ENCODE results near the gene DDO.

The DDO gene

DNA sequence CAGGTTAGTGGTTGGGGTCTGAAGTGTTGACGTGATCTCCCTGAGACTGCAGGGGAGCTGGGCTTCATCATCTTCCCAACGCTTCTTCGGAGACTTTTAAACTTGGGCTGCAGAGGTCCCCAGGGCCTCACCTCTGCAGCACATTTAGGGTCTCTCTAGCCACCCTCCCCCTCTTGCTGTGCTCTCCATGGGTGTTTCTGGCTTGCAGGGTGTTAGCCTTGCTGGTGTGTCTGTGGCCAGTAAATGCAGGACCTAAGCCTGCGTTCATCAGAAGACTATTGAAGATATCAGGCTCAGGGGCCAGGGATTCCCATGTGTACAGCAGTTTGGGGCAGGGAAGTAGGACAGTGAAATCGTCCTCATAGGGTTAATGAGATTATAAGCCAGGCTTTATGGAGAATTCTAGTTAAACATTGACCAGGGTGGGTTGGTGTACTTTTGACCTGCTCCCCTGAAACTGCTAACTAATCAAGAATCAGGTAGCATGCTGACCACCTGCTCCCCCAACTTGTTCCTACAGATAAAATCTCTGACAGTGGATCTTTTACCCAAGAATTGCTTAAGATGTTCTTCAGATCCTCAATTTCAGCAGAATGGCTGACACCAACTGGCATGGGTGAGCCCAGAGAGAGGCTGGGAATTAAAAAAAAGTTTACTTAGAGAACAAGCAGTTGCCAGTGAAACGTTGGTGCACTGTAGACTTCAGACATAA is 3.8 kb upstream of the DDO start:
- no peak for DNase-seq (ENCODE audit: low read depth)

DNA sequence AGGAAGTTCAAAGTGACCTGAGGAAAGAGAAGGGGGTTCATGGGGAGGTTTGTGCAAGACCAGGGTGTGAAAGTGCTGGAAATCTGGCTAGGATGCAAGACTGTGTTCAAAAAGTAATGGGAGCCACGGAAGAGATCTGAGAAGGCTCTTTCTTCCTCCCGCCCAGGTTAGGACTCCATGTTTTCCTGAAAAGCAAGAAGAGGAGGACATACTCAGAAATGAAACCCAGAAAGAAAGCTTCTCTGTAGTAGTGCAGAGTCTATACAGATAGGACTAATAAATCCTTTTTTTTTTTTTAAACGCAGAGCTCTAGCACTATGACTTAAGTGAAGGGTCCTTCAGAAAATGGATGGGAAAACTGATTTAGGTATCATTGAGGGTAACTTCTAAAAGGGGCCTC is 3.2 kb upstream of the DDO start:
- DNase-seq (ENCODE audit: low read depth): no peak

DNA sequence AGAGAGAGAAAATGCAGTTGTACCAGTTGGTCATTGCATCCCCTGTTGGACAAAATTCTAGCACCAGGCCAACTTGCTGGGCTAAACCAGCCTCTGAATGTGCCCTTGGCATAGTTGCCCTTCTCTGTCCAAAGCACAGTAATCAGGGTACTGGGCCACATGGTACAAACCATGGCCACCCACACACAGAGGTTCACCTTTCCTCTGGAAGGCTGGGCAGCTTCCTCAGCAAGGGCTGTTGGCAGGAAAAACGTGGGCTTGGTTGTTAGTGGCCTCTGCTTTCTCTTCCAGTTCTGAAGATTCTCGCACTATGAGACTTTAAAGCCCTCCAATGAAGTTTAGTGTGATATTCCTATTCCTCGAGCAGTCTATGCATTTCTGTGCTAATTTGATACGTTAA is 706 bp downstream of the DDO start:
- DNase-seq (ENCODE audit: low read depth): no peak

DNA sequence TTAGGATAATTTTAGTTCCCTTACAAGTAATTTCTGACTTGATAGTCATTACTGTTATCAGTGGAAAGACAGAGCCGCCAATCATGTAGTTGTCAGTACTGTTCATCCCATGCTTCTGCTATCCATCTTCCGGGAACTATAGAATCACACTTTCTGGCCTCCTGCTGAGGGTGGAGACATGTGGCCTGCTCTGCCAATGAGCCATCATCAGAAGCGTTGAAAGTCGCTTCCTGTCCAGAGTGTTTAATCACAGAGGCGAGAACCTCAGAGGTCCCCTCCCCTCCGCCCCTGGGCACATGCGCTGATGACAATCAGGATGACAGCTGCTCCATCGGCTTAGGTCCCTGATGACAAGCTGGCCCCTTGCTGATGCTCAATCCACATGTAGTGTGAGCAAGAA is 3.0 kb downstream of the DDO start:
- DNase-seq (ENCODE audit: low read depth): no peak

DNA sequence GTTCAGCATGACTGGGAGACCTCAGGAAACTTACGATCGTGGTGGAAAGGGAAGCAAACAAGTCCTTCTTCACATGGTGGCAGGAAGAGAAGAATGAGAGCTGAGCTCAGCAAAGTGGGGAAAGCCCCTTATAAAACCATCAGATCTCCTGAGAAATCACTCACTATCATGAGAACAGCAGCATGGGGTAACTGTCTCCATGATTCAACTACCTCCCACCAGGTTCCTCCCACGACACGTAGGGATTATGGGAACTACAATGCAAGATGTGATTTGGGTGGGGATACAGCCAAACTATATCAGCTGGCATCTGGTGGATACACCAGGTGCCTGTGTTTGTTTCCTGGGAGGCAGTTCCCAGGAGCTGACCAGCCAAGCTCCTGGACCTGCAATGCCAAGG is 4.9 kb downstream of the DDO start:
- DNase-seq (ENCODE audit: low read depth): no peak

DNA sequence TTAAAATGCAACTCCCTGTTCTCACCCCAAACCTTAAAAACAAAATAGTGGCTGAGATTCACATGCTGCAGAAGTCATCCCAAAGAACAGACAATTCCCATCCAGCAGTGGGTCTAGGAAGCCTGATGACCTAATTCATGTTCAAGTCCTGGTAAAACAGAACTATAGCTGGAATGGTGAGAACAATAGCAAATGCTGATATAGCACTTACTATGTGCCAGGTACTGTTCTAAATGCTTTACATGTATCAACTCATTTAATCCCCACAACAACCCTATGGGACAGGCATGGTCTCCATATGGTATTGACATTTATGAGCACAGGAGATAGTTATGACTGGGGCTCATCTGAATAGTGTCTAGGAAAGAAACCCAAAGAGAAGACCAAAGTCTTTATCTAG is 5.6 kb downstream of the DDO start:
- no peak for DNase-seq (ENCODE audit: low read depth)

DNA sequence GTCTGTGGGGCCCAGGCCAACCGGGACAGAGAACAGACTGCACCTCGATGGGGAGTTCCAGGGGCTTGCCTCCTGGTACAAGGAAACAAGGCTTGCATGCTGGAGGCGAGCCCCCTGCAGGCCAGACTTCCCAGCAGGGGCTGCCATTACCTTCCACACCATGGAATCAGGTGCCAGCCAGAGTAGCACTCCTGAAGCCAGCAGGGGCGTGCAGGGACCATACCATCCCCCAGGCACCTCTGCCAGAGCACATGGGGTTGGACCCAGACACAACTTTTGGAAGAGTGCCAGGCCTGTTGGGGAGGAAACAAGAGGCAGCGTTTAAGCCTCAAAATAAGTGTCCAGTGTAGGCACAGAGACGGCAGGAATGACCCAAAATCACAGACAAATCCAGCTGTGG is 6.5 kb downstream of the DDO start:
- DNase-seq (ENCODE audit: low read depth): no peak

DNA sequence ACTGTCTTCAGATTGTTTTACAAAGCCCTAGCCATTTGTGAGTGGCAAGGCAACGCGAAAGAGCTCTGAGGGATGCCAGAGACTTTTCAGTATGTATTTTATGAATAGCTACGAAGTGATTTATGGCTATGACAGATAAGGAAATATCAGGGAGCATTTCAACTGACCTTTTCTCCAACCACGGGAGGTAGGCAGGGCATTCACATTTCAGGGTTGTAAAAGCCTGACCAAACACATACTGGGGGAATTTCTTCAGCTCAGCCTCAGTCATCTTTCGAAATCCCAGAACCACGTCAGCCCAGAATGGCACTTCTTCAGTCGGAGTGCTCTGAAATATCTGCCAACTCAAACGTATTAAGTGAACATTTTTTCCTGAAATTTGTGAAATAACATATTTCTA is 10.8 kb downstream of the DDO start:
- DNase-seq (ENCODE audit: low read depth): peak; percentile 48

DNA sequence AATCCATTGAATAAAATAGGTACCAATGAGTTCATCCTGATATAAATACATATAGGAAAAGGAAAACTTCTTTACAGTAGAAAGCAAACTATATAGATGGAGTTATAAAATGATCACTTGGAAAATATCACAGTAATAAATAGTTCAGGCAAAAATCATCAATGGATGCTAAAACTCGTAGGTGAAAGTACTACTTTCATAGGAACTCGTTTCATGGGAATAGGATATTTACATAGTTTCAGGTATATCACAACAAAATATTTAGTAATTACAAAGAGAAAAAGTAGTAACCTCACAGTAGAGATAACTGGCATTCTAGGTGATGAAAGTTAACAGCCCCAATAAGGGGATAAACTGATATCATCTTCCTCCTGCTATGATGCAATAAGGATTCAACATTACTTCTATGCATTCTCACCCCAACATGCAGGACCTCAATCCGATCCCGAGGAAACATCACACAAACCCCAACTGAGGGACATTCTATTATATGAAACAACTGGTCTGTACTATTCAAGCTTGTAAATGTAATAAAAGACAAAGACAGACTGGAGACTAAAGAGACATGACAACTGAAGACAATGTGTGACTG is 13.7 kb downstream of the DDO start:
- no peak for DNase-seq (ENCODE audit: low read depth)

DNA sequence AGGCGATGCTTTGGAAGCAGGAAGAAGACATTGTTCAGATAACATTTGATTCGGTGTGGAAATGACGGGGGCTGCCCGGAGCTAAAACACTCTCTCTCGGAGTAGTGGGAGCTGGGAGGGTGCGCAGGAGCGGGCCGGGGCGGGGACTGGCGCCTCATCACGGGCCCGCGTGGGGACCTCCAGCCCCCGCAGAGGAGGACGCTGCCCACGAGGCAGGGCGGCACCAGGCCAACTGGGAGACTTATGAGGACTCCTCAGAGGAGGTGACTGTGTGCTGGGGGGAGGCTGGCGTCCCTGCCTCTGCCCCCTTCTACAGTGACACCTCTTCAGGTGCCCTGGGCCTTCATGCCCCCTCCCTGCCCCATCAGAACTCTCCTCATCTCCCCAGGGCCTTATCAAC is 15.2 kb downstream of the DDO start:
- DNase-seq (ENCODE audit: low read depth): no peak

DNA sequence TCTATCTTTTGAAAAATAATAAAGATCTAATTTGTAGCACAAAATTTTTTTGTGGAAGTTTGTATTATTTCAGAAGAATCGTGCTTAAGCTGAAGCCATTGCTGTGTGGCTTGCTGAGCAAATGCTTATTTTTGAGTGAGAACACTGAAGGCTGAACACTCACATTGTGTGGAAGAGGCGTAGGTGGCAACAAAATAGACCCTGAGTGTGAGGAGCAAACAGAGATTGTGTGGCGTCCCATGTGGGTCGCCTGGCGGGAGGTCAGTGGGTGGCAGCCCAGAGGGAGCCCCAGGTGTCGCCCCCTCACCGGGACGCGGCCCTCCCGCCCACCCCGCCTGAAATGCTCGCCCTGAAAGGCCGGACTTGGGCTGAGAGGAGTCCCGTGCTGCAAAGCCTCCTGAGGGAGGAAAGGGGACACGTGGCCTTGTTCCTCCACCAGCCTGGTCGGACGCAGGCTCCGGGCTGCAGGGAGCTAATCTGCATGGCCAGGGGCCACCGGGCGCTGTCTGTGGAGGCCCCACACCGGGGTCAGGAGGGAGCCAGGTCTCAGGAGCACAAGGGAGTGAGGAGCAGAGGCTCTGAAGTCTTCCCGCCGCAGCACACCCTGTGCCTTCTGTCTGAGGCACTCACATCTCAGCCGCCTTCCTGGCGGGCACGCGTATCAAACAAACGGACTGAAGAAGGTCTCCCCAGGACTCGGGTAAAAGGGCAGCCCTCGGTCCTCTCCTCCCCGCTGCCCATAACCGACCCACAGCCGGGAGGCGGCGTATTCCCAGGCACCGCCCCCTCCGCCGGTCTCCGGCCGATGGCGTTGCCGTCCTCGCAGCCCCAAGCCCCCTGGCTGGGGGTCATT is 15.9 kb downstream of the DDO start:
- DNase-seq (ENCODE audit: low read depth): no peak

DNA sequence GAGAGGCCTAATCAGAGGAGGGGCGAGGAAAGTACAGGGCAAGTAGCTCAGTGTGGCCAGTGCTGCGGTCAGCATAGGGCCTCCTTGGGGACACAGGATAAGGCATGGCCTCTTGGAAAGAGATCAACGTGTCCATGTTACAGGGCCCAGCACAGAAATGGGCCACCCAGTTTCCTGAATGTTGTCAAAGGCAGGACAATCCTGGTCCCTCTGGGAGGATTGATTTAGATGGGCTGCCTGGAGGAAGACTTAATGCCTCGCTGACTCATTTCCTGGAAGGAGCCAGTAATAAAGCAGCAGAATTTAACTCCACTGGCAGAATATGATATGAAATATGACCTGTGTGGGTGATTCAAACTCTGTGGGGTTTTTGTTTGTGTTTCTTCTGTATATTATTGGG is 16.6 kb downstream of the DDO start:
- peak; percentile 41 for DNase-seq (ENCODE audit: low read depth)

DNA sequence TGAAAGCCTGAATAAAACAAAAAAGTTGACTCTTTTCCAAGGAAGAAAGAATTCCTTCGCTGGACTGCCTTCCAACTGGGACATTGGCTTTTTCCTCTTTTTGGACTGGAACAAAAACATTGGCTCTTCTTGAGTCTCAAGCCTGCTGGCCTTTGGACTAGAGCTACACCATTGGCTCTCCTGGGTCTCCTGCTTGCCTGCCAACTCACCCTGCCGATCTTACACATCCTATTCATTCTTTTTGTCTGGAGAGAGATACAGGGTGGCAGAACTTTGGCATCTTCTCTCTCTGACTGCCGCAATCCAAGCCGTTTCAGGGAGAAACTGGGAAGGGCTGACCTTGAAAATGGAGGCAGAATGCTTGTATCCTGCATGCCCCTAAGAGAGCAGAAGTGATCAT is 20.2 kb downstream of the DDO start:
- no peak for DNase-seq (ENCODE audit: low read depth)

DNA sequence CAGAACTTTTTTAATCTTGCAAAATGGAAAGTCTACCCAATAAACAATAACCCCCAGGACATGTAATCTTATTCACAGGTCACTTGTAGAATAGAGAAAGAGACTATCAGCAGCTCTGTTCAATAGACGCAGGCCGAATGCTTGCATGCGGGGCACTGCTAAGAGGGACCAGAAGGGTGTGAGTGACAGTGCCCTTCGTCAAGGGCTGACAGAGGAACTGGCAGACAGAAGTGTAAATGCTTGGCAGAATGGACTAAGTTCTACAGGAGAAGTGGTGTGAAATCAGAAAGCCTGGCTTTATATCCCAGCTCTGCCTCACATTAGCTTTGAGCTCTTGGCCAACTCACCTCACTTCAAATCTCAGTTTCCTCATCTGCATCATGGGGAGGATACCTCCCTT is 21.0 kb downstream of the DDO start:
- no peak for DNase-seq (ENCODE audit: low read depth)

DNA sequence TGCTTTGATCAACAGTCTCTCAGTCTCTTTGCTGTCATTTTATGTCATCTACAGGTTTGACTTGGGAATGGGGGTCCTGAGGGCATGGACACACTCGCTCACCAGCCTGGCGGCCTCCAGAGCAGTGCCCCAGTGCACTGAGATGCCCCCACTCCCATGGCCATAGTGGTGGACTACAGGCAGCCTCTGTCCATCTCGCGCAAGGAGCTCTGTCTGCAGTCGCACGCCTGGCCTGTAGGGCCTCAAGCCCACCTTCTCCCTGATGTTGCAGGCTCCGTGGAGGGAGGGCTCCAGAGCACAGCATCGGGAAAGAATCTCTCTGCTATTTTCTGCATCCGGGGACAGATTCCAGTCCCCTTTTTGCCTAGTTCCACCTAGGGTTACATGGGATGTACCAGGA is 22.6 kb downstream of the DDO start:
- DNase-seq (ENCODE audit: low read depth): no peak

DNA sequence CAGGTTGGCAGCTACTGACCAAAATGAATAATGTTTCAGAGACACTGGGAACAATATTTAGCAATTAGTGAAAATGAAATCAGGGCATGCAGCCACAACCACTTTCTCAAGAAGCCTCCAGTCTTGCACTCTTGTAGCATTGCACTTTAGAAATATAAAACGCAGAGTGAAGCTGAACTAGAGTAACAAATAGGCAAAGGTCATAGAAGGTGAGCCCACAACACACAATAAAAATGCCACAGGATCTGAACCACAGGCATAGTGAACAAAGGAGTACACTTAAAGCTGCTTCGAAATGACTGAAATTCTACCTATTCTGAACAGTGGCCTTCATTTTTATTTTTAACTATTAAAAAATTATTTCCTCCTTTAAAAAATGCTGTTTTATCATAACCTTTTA is 25.0 kb downstream of the DDO start:
- no peak for DNase-seq (ENCODE audit: low read depth)

DNA sequence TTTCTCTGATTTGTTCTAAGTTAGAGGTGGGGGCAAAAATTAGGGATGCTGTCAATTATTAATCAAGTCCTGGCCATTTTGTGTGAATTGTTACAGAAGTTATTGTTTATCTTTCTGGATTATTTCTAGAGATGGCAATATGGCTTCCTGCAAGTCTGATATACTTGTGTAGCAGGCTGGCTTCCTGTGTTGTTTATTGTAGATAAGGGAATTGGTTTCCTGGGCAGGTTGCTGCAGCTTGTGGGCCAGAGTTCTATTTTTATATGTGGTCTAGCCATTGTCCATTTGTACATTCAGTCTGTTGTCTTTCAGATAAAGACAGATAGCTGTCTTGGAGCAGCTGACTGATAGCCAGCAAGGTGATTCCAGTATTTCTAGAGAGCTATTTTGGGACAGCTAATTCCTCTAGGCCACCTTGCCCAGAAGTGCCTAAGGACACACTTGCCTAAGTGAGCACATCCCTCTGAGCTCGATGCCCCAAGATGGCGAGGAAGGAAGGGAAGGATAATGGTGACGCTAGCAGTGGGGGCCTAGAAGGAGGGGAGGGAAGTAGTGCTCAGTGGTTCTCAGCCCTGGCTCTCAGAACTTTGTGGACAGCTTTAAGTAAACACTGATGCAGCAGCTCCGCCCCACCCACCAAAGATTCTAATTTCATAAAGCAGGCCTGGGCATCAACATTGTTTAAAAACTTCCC is 25.5 kb downstream of the DDO start:
- DNase-seq (ENCODE audit: low read depth): no peak

DNA sequence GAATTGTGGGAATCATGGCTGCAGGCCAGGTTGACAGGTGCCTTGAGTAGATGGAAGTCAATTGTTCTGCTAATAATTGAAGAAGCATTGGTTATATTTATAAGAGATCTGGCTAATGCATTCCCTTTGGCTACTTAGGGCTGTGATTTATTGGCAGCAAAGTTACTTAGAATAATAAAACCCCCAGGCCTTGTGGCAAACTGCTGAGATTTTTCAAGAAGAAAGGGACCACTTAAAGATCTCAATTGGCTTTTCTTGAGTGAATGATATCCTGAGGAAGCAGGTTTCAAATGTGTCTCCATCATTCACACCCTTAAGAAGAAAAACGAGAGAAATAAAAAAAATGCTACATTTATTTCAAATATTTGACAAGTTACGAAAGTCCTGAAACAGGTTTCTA is 27.4 kb downstream of the DDO start:
- DNase-seq (ENCODE audit: low read depth): no peak

DNA sequence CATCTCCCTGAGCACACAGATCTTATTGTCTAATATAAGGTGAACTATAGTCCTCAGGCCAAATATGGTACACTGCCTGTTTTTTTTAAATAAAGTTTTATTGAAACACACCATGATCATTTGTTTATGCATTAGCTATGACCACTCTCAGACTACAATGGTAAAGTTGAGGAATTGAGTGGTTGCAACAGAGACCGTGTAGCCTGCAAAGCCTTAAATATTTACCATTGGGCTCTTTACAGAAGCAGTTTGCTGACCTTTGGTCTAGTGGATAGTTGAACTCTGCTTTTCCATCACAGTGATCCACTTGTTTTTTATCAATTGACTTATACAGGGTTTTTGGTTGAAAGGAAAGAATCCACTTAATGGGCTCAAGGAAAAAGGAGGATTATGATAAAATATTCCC is 29.9 kb downstream of the DDO start:
- no peak for DNase-seq (ENCODE audit: low read depth)

DNA sequence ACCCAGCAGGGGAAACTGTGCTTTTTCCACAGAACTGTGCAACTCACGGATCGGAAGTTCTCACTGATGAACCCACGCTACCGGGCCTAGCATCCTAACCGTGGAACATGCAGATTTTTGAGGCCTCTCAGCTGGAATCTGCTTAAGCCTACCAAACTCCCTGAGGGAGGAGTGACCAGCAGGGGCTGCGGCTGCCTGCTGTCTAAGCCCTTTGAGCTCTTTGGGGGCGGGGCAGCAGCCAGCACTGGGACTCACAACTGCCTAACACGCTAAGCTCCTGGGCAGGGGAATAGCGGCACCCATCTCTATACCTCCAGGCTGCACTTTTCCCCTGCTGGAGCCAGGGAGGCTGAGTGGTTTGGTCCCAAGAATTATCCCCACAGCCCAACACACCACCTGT is 36.8 kb downstream of the DDO start:
- DNase-seq (ENCODE audit: low read depth): no peak

DNA sequence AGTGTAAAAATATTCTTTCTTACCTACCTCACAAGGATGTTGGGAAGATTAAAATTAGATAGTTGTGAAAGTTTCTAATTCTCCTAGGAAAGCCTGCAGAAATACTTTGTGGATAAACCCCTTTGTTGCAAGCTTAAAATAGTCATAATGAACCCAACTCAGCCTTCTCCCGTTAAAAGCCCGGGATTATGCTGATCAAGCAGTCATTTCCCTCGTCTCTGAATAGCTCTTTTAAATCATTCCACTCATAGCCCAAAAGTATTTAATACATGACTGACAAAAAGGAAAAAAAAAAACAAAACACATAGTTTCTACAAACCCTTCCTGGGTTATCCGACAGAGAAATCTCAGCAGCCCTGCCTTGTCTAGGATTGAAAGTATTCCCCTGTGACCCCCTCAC is 46.3 kb downstream of the DDO start:
- no peak for DNase-seq (ENCODE audit: low read depth)

DNA sequence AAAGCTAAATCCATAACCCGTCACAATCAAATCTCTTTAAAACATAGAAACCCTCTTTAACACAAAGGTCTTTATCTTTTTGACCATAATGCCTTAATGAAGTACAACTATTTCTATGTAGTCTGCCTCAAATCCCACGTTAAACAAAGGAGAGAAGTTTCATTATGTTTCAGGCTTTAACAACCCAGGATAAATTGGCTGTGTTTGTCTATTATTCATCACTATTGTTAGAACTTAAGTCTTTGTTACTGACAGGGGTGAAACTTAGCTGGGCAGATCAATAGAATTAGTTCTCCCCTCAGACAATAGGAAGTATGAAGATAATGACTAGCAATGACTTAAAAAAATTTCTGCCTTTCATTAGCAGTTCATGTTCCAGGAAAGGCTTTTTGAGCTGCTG is 47.1 kb downstream of the DDO start:
- DNase-seq (ENCODE audit: low read depth): no peak

DNA sequence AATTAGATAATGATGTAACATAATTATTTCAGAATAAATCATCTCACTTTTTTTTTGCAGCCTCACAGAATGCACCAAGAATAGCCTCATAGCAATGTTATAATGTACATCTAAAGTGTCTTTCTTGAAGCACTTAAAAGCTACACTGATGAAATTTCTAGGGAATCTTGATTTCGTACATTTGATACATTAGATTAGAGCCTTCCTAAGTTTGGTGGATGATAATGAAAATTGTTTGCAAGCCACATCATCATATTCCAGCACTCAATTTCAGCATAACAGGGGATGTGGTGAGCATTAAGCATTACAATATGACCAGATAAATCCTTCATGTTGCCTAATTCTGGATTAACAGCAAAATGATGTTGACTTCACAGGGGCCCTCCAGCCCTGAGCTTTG is 47.5 kb downstream of the DDO start:
- no peak for DNase-seq (ENCODE audit: low read depth)
